ENCODE measurements around the gene AOPEP.

The AOPEP gene

DNA sequence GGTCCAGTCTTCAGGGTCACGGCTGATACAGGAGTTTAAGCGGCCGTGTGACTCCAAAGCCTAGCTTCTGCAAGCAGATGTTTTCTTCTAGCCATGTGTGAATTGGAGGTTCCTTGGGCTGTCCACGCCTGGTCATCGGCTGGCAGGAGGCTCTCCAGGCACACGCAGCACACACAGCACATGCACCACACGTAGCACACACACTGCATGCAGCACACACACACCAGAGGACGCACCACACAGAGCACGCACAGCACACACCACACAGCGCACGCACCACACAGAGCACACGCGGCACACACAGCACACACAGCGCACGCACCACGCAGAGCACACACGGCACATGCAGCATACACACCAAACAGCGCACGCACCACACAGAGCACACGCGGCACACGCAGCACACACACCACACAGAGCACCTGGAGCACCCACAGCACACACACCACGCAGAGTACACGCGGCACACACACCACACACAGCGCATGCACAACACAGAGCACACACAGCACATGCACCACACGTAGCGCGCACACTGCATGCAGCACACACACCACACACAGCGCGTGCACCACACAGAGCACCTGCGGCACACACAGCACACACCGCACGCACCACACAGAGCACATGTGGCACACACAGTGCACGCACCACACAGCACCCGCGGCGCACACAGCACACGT lies 356.7 kb downstream of the AOPEP start:
- DNase-seq (ENCODE audit: low read depth) = no peak

DNA sequence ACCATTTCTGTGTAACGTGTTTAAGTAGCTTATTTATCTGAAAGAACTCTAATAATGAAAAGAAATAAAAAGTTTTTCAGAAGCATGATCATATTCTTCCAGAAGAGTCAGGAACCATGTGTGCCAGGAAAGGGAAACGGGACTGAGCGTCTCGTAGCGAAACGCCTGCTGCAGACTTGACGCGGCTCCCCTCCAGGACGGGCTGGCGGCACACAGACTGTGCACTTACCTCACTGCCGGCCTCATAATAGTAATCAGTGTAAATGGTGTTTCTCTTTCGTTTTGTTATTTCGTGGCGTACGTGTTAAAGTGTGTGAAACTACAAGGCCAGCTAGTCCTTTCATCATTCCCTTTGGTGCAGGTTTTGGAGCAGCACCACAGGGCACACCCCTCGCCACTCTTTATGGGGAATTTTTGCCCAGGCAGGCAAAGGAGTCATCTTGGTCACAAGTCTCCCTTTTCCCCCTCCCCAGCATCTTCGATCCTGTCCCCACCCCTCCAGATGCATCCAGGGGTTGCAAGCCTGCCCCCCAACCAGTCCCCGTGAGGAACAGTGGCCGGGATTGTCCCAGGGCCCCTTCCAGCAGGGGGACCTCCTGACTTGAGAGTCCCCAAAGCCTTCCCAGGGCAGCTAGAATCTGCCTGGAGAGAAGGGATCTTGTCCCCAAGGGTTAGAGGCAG lies 357.9 kb downstream of the AOPEP start:
- DNase-seq (ENCODE audit: low read depth) = no peak

DNA sequence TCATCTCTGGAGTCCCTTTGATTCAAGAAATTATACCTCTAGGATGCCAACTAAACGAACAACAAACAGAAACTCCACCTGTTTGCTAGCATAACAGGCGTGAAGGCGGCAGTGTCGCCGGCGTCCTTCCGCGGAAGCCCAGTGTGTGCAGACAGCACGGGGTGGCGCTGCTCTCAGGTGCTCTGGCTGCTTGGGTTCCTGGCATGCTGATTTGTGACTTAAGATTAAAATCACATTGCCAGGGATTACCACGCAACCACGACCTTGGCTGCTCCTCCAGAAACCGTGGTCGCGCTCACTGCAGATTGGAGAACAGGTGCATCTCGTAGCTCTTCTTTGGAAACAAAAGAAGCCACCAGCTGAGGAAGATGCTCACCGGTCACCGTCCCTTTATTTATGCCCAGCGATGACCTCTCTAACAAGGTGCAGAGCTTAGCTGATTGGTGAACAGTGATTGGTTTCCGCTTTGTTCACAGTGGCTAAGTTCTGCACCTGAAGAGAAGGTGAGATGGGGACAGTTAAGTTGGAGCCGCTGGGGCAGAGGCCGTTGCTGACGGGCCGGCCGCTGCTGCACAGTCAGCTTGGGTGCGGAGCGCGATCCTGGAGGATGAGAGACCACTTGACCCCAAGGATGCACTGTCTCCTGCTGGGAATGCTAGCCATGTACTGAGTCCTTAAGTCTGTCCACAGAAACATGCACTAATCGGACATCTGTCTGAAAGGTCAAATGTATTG lies 358.7 kb downstream of the AOPEP start:
- DNase-seq (ENCODE audit: low read depth) = no peak

DNA sequence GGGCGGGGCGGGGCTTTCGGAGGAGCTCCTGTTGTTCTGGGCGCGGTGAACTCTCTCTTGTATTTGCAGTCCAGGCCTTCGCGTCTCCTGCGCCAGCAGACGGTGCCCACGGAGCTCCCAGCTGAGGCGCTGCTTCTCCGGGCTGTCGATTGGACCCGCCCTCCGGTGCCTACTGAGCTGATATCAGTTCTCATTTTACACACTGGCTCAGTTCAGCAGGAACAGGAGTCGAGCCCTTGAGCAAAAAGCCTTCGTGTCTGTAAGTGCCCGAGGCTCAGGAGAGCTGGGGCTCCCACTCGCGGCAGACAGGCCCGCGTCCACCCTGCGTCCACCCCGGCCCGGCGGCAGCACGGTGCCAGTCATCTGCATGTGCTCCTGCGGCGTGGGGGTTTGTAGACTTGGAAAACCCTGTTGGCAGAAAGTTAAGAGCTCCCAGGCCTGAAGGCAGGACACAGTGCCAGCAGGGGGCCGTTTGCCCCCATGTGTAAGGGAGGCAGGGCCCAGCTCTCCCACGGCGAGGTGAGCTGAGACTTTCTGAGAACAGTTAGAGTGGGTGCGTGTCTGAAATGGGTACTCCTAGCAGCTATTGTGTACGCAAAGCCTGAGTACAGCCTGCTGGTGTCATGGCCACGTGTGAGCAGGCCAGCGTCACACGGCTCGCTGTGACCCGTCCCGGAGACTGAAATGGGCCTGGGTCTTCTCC lies 359.5 kb downstream of the AOPEP start:
- no peak for DNase-seq (ENCODE audit: low read depth)

DNA sequence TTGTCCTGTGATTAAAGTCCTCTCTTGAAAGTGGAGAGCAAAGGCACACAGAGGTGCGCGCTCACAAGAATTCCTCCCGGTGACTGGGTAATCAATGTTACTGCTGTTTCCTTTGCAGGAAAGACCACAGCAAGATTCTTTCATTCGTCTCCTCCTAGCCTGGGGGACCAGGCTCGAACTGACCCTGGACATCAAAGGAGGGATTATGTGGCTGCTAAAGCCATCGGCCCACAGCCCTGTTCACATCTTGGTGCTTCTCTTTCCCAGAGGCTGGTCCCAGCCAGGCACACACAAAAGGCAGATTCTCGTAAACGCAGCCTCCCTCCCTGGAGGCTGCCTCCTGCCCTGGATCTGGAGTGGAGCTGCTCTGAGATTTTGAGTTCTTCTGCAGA lies 360.1 kb downstream of the AOPEP start:
- DNase-seq (ENCODE audit: low read depth) = no peak

DNA sequence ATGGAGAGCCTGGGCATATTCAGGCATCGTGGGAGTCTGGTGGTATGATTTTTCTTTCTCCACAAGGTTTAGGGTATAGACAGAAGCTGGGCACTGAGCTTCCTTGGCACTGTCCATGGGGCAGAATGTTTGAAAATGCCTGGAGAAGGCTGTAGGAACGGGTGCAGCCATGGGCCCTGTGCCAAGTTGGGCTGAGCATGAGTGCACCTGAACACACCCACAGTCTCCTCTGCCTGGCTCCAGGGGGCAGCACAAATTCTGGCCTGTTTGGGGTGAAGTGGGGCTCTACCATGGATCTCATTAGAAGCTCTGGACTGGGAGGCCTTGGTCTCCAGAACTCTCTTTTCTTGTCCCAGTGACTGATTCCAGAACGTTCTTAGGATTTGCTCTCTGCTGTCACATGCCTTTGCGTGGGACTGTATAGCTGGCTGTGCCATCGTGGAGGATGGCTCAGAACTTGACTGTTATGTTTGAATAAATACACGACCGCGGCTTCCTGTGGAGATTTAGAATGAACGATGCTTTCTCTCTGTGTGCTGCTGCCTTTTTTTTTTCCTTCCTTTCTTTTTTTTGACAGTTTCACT lies 361.3 kb downstream of the AOPEP start:
- DNase-seq (ENCODE audit: low read depth) = no peak

DNA sequence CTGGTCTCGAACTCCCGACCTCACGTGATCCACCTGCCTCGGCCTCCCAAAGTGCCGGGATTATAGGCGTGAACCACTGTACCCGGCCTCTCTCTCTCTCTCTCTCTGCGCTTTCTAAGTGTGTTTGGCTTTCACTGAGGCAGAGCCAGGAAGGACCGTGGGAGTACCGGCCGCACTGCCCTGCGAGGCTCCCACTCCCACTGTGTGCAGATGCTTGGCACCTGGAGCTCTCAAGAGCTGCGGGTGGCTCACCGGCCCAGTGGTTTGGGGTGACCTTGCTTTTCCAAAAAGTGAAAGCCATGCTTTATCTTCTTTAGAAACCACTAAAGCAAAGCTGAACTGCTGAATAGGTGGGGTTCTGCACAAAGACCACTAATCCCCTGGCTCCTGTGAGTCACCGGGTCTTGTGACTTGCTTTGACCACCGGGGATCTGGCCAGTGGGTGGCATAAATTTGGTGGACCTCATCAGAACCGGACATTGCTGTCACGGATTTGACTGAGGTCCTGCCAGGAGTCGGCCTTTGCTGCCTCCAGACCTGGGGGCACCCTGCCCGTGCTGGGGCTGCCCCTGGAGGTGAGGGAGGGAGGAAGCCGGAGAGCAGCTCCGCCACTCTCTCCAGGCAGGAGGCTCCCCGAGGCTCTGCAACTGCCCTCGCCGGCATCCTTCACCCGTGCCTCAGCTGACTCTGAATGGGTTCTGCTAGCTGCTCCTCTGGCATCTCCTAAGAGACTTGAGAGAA lies 362.1 kb downstream of the AOPEP start:
- DNase-seq (ENCODE audit: low read depth) = no peak

DNA sequence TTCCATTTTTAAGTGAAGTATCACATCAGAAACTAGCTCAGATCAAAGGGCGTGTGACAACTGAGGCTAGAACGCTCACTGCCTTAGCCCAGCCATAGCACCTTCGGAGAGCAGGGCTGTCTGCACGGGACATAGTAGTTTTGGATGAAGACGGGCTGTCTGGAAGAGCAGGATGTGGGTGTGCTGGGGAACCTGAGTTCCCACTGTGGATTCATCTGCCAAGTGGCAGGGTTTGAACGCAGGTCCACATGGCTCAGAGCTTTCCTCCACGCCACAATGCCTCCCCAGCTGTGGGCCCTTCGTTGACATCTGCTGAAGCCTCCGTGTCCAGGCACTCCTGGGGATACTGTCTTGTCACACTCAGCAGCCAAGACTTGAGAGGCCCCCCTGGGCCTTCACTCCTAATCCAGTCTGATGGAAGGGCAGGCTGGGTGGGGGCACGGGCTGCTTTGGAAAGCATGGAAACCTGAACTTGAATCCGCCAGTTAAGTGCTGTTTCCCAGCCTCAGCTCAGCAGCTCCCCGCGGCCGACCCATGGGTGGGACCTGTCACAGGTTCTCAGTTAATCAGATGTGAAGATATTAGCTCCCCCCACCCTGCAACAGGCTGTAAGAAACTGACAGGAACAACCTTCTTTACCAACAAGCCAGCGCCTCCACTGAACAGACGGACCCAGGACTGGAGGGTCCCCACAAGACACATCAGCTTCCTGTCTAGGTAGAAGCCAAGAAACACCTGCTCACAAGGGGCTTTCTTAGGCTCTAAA lies 362.9 kb downstream of the AOPEP start:
- no peak for DNase-seq (ENCODE audit: low read depth)

DNA sequence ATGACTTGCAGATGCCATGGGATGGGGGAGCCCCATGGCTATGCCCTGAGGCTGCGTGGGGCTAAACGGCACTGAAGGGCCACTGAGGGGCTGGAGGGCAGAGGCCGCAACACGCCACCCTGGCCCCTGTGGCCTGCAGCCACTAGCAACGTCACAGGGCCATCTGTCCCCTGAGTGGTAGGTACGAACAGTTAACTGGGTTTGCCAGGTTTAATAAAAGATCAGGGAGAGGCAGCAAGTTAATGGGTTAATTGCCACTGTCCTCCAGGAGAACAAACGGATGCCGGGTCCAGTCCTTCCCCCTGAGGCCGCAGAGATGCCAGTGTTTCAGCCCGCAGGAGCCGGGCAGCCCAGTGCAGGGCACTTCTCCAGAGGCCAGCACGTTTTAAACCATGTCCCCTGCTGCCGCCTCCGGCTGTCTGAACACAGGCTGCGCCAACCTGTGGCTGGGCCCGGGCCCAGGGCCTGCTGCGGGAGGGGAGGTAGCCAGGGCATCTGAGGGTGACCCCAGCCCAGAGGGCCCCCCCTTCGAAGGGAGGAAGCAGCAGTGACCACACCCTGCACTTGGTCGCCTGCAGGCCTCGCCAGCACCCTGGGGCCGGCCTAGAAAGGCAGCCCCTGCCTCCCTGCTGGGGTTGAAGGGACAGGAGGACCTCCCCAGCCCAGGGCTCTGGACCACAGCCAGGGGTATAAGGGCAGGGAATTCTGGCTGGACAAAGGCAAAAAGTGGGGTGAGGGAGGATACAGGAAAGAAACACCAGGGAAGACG lies 363.7 kb downstream of the AOPEP start:
- no peak for DNase-seq (ENCODE audit: low read depth)

DNA sequence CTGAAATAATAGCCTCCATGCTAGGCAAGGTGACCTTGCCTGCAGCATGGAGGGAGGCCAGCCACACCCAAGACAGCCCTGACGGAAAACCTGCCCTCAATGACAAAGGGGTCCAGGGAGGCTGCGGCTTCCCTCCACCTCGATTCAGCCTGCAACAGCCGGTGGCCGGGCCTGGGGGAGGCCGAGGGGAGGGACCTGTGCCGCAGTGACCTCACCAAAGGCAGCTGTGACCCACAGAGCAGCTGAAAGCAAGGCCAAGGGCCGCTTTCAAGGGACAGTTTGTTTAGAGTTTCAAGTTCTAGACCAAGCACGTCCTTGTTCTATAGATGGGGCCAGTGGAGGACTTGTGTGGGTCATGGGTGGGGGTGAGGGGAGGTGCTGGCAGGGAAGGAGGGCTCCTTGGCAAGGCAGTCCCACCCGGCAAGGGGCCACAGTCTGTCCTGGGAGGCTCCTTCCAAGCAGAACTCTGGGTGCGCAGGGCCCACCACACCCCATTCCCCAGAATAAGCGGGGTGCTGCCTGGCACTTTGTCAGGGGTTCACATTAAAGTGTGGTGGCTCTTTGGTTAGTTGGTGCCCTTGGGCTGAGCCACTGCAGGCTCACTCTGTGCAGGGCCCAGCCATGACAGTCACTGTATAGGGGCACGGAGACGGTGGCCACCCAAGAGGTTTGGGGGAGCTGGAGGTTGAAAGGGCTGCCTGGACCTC lies 364.5 kb downstream of the AOPEP start:
- no peak for DNase-seq (ENCODE audit: low read depth)

DNA sequence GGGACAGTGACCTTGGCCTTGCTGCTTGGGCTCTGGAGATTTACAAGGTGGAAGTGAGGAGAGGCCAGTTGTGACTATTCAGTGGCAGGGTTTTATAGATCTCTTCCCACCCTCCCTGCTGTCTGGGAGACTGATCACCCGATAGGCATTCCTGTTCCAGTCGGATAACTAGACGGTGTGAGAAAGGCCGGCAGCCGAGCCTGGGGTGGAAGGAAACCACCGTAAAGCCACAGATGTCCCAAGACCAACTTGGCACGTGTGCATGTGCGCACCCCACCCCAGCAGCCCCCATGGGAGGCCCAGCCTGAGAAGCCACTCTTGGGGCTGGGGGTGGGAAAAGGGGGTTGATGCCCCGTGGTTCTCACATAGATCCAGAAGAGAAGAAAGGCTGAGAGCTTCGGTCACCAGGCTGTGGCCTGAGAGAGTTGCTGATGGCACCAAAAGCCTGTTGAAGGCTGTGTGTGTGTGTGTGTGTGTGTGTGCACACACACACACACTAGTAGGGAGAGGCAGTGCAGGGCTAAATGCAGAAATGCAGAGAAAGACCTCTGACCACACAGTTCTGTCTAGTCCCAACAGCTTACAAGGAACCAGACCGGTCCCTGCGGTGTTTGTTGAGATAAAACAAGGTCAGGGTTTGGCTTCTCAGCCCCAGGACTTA lies 365.2 kb downstream of the AOPEP start:
- no peak for DNase-seq (ENCODE audit: low read depth)

DNA sequence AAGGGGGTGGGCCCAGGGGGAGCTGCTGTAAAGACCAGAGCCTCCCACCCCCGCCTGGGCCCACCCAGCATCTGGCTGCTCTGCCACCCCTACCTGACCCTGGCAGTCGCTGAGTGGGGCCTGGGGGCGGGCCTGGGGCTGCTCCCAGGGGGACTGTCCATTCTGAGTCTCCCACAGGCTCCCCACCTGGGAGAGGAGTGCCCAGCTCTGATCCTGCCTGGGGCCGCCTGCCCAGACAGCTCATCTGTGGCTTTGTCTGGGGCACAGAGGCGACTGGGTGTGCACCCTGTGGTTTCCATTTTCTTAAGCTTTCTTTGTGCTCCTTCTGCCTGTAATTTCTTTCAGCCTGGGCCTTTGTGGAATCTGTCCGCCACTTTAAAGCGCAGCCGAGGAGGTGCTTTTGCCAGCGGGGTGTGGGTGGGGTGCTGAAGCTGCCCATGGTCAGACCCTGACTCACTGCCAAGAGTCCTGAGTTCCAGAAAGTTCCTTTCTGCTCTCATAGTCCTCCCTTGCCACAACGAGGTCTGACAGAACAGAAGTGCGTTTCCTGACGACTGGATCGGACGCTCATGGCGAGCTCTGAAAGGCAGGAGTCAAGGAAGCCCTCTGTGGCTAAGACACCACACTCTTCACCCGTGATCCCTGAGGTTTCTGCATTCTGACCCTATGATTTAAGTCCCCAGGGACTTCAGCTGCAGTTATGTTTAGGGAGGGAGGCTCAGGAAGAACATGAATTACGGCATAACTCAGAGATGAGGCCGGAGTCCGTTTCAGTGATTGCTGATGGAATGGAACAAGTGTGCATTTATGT lies 366.0 kb downstream of the AOPEP start:
- no peak for DNase-seq (ENCODE audit: low read depth)

DNA sequence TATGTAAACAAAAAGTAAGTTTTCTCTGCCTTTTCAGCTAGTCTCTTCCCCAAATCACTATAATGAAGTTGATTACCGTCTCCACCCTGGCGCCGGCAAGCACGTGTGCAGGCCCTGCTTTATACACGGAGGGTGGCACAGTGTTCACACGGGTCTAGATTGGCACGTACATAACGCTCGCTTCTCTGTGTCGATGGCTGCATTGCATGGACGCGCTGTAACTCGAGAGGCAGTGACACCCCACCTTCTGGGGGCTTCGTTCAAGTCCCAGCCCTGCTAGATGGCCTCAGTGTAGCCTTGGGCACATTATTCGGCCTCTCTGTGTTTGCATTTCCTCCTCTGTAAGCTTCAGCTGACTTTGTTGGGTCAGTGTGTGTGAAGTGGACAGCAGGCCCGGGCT lies 367.1 kb downstream of the AOPEP start:
- no peak for DNase-seq (ENCODE audit: low read depth)

DNA sequence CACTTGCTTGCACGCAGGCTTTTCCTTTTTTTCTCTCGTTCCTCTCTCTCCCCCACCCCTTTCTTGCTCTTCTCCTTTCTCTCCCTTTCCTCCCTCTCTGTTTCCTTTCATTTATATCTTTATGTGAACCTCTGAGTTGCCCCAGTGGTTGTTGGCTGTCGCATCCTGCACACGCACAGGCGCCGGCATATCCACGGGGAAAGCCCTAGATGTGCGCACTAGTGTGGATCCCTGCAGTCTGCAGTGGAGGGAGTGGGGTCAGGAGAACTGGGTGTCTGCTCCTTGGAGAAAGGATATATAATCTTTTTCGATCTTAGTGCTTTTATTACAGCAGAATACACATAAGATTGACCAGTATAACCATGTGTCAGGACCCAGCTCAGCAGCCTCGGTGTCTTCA lies 367.5 kb downstream of the AOPEP start:
- no peak for DNase-seq (ENCODE audit: low read depth)

DNA sequence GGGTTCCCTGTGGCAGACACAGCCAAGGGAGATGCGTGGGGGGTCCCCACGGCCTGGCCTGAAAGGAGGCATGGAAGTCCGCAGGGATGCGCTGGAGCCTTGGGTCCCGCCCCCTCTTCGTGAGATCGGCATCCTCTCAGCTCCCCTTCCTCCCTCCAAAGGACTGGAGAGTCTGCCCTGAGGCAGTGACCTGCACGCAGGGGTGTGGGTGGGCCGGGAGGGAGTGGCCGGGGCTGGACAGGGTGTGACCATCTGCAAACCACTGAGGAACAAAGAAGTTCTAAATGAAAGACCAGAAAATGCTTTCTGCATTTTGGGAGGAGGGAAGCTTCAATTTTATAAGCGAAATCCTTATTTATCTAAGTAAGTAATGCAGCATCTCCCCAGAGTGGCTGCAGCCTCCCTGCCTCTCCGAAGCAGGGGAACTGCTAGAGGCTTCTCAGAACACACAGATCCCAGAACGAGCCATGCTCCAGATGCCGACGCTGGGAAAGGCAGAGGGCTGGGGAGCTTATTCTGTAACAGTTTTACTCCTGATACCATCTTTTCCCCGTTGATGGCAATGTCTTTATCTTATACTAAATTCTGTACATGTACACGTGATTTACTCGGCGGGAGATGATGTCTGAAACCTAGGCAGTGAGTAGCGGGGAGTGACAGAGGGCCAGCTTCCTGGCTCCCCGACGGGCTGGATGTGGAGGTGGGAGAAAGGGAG lies 369.3 kb downstream of the AOPEP start:
- no peak for DNase-seq (ENCODE audit: low read depth)

DNA sequence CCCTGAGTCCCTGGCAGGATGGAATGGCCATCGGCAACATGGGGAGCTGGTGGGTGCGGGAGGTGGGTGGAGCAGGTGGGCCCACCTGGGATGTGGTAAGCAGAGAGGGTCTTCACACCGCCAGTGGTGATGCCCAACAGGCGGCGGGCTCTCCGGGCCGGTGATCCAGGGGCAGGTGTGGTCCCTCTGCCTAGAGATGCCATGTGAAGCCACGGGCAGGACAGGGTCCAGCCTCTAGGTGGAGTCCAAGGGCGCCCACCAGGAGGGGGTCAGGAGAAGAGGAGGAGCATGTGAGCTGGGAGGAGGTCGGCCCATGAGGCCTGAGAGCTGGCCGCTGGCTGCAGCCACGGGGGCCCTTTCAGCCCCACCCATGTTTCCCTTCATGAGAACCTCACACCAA lies 369.9 kb downstream of the AOPEP start:
- no peak for DNase-seq (ENCODE audit: low read depth)

DNA sequence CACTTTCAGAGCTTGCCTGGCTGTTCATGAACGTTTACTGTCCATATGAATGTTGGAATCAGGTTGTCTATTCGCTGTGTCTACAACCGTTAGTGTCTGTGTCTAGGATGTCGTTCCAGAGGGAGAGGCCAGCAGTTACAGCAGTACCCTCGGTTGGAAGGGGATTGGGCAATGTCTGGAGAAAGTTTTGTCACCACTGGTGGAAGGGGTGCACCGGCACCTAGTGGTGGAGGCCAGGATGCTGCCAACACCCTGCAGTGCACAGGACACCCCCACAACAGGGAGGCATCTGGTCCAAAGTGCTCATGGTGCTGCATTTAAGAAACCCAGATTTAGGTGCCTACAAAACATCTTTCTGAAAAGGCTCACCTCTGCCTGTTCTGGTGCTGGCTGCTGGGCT lies 370.3 kb downstream of the AOPEP start:
- no peak for DNase-seq (ENCODE audit: low read depth)

Data from activated T-cell treated with anti-CD3 and anti-CD28 coated beads for 1 hour (primary cell).